Measurements from ENCODE around the gene SPTSSB.

Gene SPTSSB

GRCh38 chr3:161337311-161337710 lies 34.0 kb downstream of the SPTSSB start:
- no peak for DNase-seq

GRCh38 chr3:161336661-161337060 lies 34.7 kb downstream of the SPTSSB start:
- DNase-seq: no peak

- no peak for DNase-seq
Measured at GRCh38 chr3:161333696-161334095, 37.6 kb downstream of the SPTSSB start.

- no peak for DNase-seq
Measured at GRCh38 chr3:161332792-161333191, 38.5 kb downstream of the SPTSSB start.

- DNase-seq: no peak
Measured at GRCh38 chr3:161325059-161325458, 46.3 kb downstream of the SPTSSB start.

GRCh38 chr3:161323926-161324621 lies 47.2 kb downstream of the SPTSSB start:
- DNase-seq: no peak

- DNase-seq: no peak
Measured at GRCh38 chr3:161322781-161323568, 48.3 kb downstream of the SPTSSB start.

GRCh38 chr3:161320837-161321236 lies 50.5 kb downstream of the SPTSSB start:
- DNase-seq: no peak

GRCh38 chr3:161319867-161320266 lies 51.5 kb downstream of the SPTSSB start:
- no peak for DNase-seq

GRCh38 chr3:161317077-161317476 lies 54.2 kb downstream of the SPTSSB start:
- DNase-seq: no peak

- DNase-seq: no peak
Measured at GRCh38 chr3:161316006-161316689, 55.2 kb downstream of the SPTSSB start.

GRCh38 chr3:161314836-161315395 lies 56.4 kb downstream of the SPTSSB start:
- no peak for DNase-seq

- DNase-seq: no peak
Measured at GRCh38 chr3:161310649-161311423, 60.5 kb downstream of the SPTSSB start.

- DNase-seq: no peak
Measured at GRCh38 chr3:161305095-161305991, 66.0 kb downstream of the SPTSSB start.

GRCh38 chr3:161296814-161297213 lies 74.5 kb downstream of the SPTSSB start:
- DNase-seq: no peak

- no peak for DNase-seq
Measured at GRCh38 chr3:161295325-161295724, 76.0 kb downstream of the SPTSSB start.
